Fibroblast of mammary gland (primary cell): ENCODE results near the gene SOD1.

Experiments
- DNase-seq: peaks from one replicate; pipeline ENCODE4 v3.0.0-alpha.2; 2010; ENCODE audit warnings: low read depth
- H3K4me3 ChIP-seq: 2 replicates; pipeline ENCODE4 v1.5.1; 2011; ENCODE audit warnings: low read depth, mild to moderate bottlenecking, low read length, moderate library complexity; ENCODE audit not compliant: control insufficient read depth
- TF ChIP-seq, protein P1 (sequence below): conservative IDR thresholded peaks from 2 replicates; pipeline ENCODE4 v1.5.1; 2011; ENCODE audit warnings: low read depth, low read length, inconsistent platforms; ENCODE audit not compliant: control insufficient read depth, insufficient read depth

Gene SOD1

DNA sequence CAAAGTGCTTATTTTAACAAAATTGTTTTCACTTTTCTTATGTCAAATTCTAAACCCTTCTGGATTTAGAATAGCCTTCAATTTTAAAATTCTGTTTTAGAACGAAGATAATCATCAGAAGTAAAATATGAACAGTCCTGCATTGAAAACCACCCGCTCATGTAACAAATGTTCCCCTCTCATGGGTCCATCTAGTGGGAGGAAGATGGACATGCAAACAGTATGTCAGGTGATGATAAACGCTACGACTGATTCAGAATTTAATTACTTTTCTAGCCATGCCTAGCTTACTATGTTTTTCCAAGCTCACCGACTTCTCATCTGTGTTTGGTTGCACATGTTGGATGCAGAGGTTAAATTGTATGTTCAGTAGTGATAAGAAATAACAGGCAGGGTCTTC lies 23.5 kb downstream of the SOD1 start:
- TF ChIP-seq, protein P1, sequence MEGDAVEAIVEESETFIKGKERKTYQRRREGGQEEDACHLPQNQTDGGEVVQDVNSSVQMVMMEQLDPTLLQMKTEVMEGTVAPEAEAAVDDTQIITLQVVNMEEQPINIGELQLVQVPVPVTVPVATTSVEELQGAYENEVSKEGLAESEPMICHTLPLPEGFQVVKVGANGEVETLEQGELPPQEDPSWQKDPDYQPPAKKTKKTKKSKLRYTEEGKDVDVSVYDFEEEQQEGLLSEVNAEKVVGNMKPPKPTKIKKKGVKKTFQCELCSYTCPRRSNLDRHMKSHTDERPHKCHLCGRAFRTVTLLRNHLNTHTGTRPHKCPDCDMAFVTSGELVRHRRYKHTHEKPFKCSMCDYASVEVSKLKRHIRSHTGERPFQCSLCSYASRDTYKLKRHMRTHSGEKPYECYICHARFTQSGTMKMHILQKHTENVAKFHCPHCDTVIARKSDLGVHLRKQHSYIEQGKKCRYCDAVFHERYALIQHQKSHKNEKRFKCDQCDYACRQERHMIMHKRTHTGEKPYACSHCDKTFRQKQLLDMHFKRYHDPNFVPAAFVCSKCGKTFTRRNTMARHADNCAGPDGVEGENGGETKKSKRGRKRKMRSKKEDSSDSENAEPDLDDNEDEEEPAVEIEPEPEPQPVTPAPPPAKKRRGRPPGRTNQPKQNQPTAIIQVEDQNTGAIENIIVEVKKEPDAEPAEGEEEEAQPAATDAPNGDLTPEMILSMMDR: no peak
- no peak for DNase-seq
- H3K4me3 ChIP-seq: no peak overlapping the region

DNA sequence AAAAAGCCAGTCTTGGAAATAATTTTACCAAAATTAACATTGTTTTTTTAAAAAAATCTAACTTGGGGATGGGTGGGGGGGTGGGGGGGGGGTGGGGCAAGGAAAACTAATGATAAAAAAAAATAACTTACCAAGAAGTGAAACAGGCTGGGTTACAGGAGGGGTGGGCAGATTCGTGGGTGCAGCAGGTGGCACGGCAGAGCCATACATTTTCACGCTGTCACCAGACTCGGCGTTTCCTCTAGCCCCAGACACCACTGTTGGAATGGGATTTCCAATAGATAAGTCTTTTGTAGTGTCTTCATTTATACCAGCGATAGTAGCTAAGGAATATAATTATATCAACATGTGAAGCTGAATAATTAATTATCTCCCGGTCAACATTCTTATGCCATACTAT lies 25.4 kb downstream of the SOD1 start:
- H3K4me3 ChIP-seq: no peak overlapping the region
- DNase-seq: no peak
- TF ChIP-seq, protein P1: no peak

DNA sequence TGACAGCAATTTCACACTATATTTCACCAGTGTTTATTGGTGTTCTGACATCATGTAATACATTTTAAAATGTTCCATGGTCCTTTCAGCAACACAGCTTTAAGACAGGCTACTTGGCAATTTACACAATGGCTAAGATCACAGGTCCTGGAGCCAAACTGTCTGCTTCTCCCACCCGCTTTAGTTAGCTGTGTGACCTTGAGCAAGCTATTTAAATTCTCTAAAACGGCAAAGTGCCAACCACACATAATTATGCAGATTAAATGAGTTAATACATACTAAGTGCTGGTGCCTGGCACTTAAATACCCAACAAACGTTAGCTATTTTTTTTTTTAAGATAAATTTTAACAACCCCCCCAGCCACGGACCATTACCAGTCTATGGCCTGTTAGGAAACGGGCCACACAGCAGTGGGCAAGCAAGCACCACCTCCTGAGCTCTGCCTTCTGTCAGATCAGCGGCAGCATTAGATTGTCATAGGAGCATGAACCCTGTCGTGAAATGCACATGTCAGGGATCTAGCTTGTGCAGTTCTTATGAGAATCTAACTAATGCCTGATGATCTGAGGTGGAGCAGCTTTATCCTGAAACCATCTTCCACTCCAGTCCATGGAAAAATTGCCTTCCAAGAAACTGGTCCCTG lies 26.9 kb downstream of the SOD1 start:
- no peak for DNase-seq
- TF ChIP-seq, protein P1: no peak
- H3K4me3 ChIP-seq: no peak overlapping the region

DNA sequence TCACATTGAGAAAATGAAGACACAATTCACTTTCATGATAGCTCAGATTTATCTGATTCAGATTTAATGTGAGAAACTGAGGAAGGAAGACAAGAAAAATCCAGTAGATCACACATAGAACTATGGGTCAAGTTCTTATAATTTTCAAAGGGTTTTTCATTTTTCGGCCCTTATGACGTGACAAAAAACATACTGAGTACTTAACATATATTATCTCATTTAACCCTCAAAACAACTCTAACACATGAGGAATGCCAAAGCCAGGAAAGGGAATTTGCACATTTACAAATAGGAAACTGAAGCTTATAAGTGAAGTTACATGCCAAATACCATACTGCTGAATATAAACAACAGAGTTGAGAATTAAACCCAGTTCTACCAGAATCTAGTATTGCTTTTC lies 27.6 kb downstream of the SOD1 start:
- no peak overlapping the region for H3K4me3 ChIP-seq
- DNase-seq: no peak
- TF ChIP-seq, protein P1: no peak

DNA sequence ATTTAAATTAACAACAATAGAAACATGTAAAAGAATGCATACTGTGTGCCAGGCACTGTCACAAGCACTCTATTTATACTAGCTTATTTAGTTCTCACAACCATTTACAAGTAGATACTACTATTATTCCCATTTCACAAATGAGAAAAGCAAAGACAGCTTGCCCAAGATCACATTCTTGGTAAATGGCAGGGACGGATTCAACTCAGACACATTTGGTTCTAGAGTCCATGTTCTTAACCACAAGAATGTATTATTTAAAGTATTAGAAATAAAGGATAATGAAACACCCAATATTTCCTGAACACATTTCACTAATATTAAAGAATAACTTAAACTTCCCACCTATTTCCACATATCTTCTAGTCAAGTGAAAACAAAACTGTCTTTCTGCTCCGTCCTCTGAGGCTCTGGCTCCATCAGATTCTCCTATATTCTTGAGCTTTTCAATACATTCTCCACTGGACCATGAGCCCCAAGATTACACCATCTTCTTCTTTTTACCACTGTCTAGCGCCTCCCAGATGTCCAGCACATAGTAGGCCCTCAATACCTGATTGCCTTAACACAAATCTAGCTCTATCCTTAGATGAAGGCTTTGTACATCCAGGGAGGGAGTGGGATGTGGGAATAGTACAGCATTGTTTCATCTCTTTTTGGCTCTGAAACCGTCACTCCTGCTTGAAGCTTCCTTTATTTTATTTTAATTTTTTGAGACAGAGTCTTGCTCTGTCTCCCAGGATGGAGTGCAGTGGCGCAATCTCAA lies 29.3 kb downstream of the SOD1 start:
- TF ChIP-seq, protein P1: no peak
- no peak overlapping the region for H3K4me3 ChIP-seq
- DNase-seq: no peak

DNA sequence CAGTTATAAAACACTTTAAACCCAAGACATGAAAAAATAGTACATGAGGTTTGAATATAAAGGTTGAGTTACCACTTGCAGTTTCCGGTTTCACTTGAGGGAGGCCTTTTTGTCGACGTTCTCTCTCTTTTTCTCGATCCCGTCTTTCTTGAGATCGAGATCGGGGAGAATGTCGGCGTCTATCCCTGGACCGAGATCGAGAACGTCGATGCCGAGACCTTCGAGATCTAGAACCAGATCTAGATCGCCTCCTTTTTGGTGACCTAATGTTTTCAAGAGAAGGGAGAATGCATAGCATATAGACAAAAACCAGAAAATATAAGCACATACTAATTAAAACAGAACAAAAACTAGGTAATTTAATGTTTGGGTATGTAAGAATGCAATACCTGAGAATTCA lies 33.7 kb downstream of the SOD1 start:
- H3K4me3 ChIP-seq: no peak overlapping the region
- TF ChIP-seq, protein P1: no peak
- DNase-seq: no peak
